ENCODE results near the gene LPCAT1.

The LPCAT1 gene

GRCh38 chr5:1416856-1417469, 106.8 kb downstream of the LPCAT1 start:
- DNase-seq (ENCODE audit: low spot score), result no peak
- TF ChIP-seq CTCF (IDR thresholded peaks at IDR 0.05; ENCODE audit: extremely low read depth, insufficient read depth, missing control alignments), result no peak
- in situ Hi-C loops (cut with MboI; ENCODE audit: low pct_unique_long_range_greater_than_20kb, low sequenced_read_pairs, unreplicated experiment), result no loop called here

GRCh38 chr5:1415626-1416360, 108.0 kb downstream of the LPCAT1 start:
- TF ChIP-seq CTCF (IDR thresholded peaks at IDR 0.05; ENCODE audit: extremely low read depth, insufficient read depth, missing control alignments), result no peak
- in situ Hi-C loops (cut with MboI; ENCODE audit: low pct_unique_long_range_greater_than_20kb, low sequenced_read_pairs, unreplicated experiment), result no loop called here
- no peak for DNase-seq (ENCODE audit: low spot score)

- TF ChIP-seq CTCF (IDR thresholded peaks at IDR 0.05; ENCODE audit: extremely low read depth, insufficient read depth, missing control alignments), result no peak
- no peak for DNase-seq (ENCODE audit: low spot score)
- in situ Hi-C loops (cut with MboI; ENCODE audit: low pct_unique_long_range_greater_than_20kb, low sequenced_read_pairs, unreplicated experiment), result no loop called here
Measured at GRCh38 chr5:1415059-1415425, 108.7 kb downstream of the LPCAT1 start.

GRCh38 chr5:1414311-1415058, 109.3 kb downstream of the LPCAT1 start:
- no peak for TF ChIP-seq CTCF (IDR thresholded peaks at IDR 0.05; ENCODE audit: extremely low read depth, insufficient read depth, missing control alignments)
- in situ Hi-C loops (cut with MboI; ENCODE audit: low pct_unique_long_range_greater_than_20kb, low sequenced_read_pairs, unreplicated experiment), result no loop called here
- DNase-seq (ENCODE audit: low spot score), result no peak

- TF ChIP-seq CTCF (IDR thresholded peaks at IDR 0.05; ENCODE audit: extremely low read depth, insufficient read depth, missing control alignments), result no peak
- DNase-seq (ENCODE audit: low spot score), result no peak
- in situ Hi-C loops (cut with MboI; ENCODE audit: low pct_unique_long_range_greater_than_20kb, low sequenced_read_pairs, unreplicated experiment), result no loop called here
Measured at GRCh38 chr5:1413611-1414241, 110.0 kb downstream of the LPCAT1 start.

GRCh38 chr5:1413211-1413610, 110.5 kb downstream of the LPCAT1 start:
- TF ChIP-seq CTCF (IDR thresholded peaks at IDR 0.05; ENCODE audit: extremely low read depth, insufficient read depth, missing control alignments), result no peak
- DNase-seq (ENCODE audit: low spot score), result no peak
- in situ Hi-C loops (cut with MboI; ENCODE audit: low pct_unique_long_range_greater_than_20kb, low sequenced_read_pairs, unreplicated experiment), result no loop called here
